WTC11 (cell line): Measurements from ENCODE around the gene GBP1. TPM values are rescaled to one million over a fixed set of nuclear protein-coding genes. Genes with fewer than 3 reads are reported as not detected.

Experiments used
- ATAC-seq: fragments of 200-7000 bp; cut with Tn5 transposase; 2 replicates; pipeline ENCODE4 v1.10.0; 2021; ENCODE audit warnings: mild to moderate bottlenecking, moderate library complexity
- CTCF ChIA-PET: fragments of 300-600 bp; sonication (Branson Sonifier 250); formaldehyde crosslinking; loops from one replicate; lab custom pipeline; 2021; ENCODE audit warnings: antibody characterized with exemption; lab: Charles Lee
- POLR2A ChIA-PET: fragments of 350-600 bp; sonication (Branson Sonifier 250); formaldehyde crosslinking; loops from one replicate; lab custom pipeline; 2021; ENCODE audit warnings: antibody characterized with exemption; lab: Charles Lee
- DNase-seq: peaks from one replicate; pipeline ENCODE4 v3.0.0; 2021; ENCODE audit warnings: low spot score
- H3K27ac Mint-ChIP-seq: 2 replicates; pipeline ENCODE4 v1.8.0; 2021; ENCODE audit warnings: mixed read lengths
- H3K27me3 Mint-ChIP-seq: 2 replicates; pipeline ENCODE4 v1.8.0; 2021; ENCODE audit warnings: low read depth, mild to moderate bottlenecking, moderate library complexity, mixed read lengths
- H3K36me3 Mint-ChIP-seq: 2 replicates; pipeline ENCODE4 v1.8.0; 2021; ENCODE audit warnings: mixed read lengths
- H3K4me1 Mint-ChIP-seq: 2 replicates; pipeline ENCODE4 v1.8.0; 2022; ENCODE audit warnings: mixed read lengths
- H3K4me3 Mint-ChIP-seq: 2 replicates; pipeline ENCODE4 v1.8.0; 2021; ENCODE audit warnings: mild to moderate bottlenecking, moderate library complexity, mixed read lengths
- H3K9me3 Mint-ChIP-seq: 2 replicates; pipeline ENCODE4 v1.8.0; 2021; ENCODE audit warnings: mixed read lengths
- ATF6 ChIP-seq: sonication (generic); formaldehyde crosslinking; IDR thresholded peaks from 2 replicates; pipeline ENCODE4 v1.8.1; 2023; ENCODE audit warnings: mild to moderate bottlenecking, missing genetic modification reagents
- CTCF ChIP-seq: fragments of 200-600 bp; IDR thresholded peaks from 2 replicates; pipeline ENCODE4 v1.8.0; 2022; ENCODE audit warnings: antibody characterized with exemption
- E2F1 ChIP-seq: sonication (generic); formaldehyde crosslinking; IDR thresholded peaks from 2 replicates; pipeline ENCODE4 v1.8.0; 2022; ENCODE audit warnings: mild to moderate bottlenecking, missing genetic modification reagents
- ERG ChIP-seq: fragments of 250-450 bp; sonication (Bioruptor Pico); IDR thresholded peaks from 2 replicates; pipeline ENCODE4 v1.8.0; 2021; ENCODE audit warnings: mild to moderate bottlenecking
- GTF2I ChIP-seq: fragments of 250-450 bp; sonication (Bioruptor Pico); conservative IDR thresholded peaks from 2 replicates; pipeline ENCODE4 v1.4.0; 2021; ENCODE audit warnings: mild to moderate bottlenecking
- MLX ChIP-seq: sonication (generic); formaldehyde crosslinking; IDR thresholded peaks from 2 replicates; pipeline ENCODE4 v1.8.1; 2023; ENCODE audit warnings: mild to moderate bottlenecking, missing genetic modification reagents, moderate library complexity
- NFYB ChIP-seq: sonication (generic); formaldehyde crosslinking; conservative IDR thresholded peaks from 2 replicates; pipeline ENCODE4 v1.8.0; 2022; ENCODE audit warnings: low read depth, missing genetic modification reagents
- PREB ChIP-seq: sonication (generic); formaldehyde crosslinking; IDR thresholded peaks from 2 replicates; pipeline ENCODE4 v1.8.1; 2022; ENCODE audit warnings: mild to moderate bottlenecking, missing genetic modification reagents, moderate library complexity, borderline replicate concordance
- RORB ChIP-seq: fragments of 250-450 bp; sonication (Bioruptor Pico); IDR thresholded peaks from 2 replicates; pipeline ENCODE4 v1.9.0; 2021; ENCODE audit warnings: mild to moderate bottlenecking
- SMAD4 ChIP-seq: sonication (generic); formaldehyde crosslinking; IDR thresholded peaks from 2 replicates; pipeline ENCODE4 v1.8.0; 2022; ENCODE audit warnings: mild to moderate bottlenecking, missing genetic modification reagents
- SOX15 ChIP-seq: fragments of 250-450 bp; sonication (Bioruptor Pico); IDR thresholded peaks from 2 replicates; pipeline ENCODE4 v1.9.0; 2021; ENCODE audit warnings: mild to moderate bottlenecking
- STAT6 ChIP-seq: sonication (generic); formaldehyde crosslinking; conservative IDR thresholded peaks from 2 replicates; pipeline ENCODE4 v1.8.1; 2023; ENCODE audit warnings: mild to moderate bottlenecking, low read depth, missing genetic modification reagents, moderate library complexity
- TCF7 ChIP-seq: sonication (generic); formaldehyde crosslinking; IDR thresholded peaks from 2 replicates; pipeline ENCODE4 v1.8.0; 2022; ENCODE audit warnings: mild to moderate bottlenecking, low read depth, missing genetic modification reagents, moderate library complexity
- ZBTB43 ChIP-seq: sonication (generic); formaldehyde crosslinking; IDR thresholded peaks from 2 replicates; pipeline ENCODE4 v1.8.1; 2023; ENCODE audit warnings: mild to moderate bottlenecking, missing genetic modification reagents
- ZMAT4 ChIP-seq: fragments of 250-450 bp; sonication (Bioruptor Pico); IDR thresholded peaks from 2 replicates; pipeline ENCODE4 v1.9.0; 2021; ENCODE audit warnings: mild to moderate bottlenecking
- ZNF219 ChIP-seq: sonication (generic); formaldehyde crosslinking; IDR thresholded peaks from 2 replicates; pipeline ENCODE4 v1.8.0; 2023; ENCODE audit warnings: missing genetic modification reagents, mild to moderate bottlenecking, borderline replicate concordance
- ZNF416 ChIP-seq: fragments of 250-450 bp; sonication (Bioruptor Pico); IDR thresholded peaks from 2 replicates; pipeline ENCODE4 v1.9.0; 2021; ENCODE audit warnings: mild to moderate bottlenecking, inconsistent platforms
- ZNF423 ChIP-seq: fragments of 250-450 bp; sonication (Bioruptor Pico); IDR thresholded peaks from 2 replicates; pipeline ENCODE4 v2.1.2; 2022; ENCODE audit warnings: mild to moderate bottlenecking, moderate library complexity
- total RNA-seq: library from RNA; stranded (reverse); gene quantifications from 3 replicates; pipeline ENCODE4 v1.2.3, GENCODE V29; 2021

The GBP1 gene
- total RNA-seq, 1 experiment from 2014 or later = 0.20 TPM

- TF ChIP-seq CTCF (peak; percentile 72), GTF2I (CRISPR knock-in tag) (no peak)
- TF ChIP-seq, all 79 proteins: peak for 1
- Mint-ChIP-seq H3K27me3 (no peaks in the 10 kb centered on the region), H3K36me3 (peaks cover 5% of the 10 kb centered on the region), H3K27ac (no peak overlapping the region), H3K9me3 (peaks cover 13% of the 10 kb centered on the region), H3K4me3 (no peak overlapping the region), H3K4me1 (peaks cover 16% of the 10 kb centered on the region)
- ATAC-seq (peak; percentile 81), DNase-seq (peak; percentile 54)
- POLR2A ChIA-PET = no interaction called here
- CTCF ChIA-PET = interaction anchor here (0.5 to 1.2 kb wide), 44 partner anchors 13 to 1506 kb away, joined by 3 to 43 read pairs (median 4); partner anchors contain the start of genes GBP2, GBP4, GBP5 and GBP6
Observed at GRCh38 chr1:89085781-89086180, 20.8 kb upstream of the GBP1 start.

GRCh38 chr1:89081005-89081404 lies 16.0 kb upstream of the GBP1 start:
- POLR2A ChIA-PET = no interaction called here
- CTCF ChIA-PET = no interaction called here
- H3K4me3 Mint-ChIP-seq = no peak overlapping the region

More at GRCh38 chr1:89081005-89081404, 16.0 kb upstream of the GBP1 start:
- H3K27ac Mint-ChIP-seq = no peak overlapping the region
- DNase-seq (no peak), ATAC-seq (no peak)
- peaks cover 58% of the 10 kb centered on the region for H3K9me3 Mint-ChIP-seq
- peaks cover 2% of the 10 kb centered on the region for H3K4me1 Mint-ChIP-seq
- peaks cover 6% of the 10 kb centered on the region for H3K27me3 Mint-ChIP-seq
- TF ChIP-seq SOX15 (CRISPR knock-in tag) (no peak), ERG (CRISPR knock-in tag) (no peak), TCF7 (CRISPR knock-in tag) (no peak), SMAD4 (CRISPR knock-in tag) (no peak), E2F1 (CRISPR knock-in tag) (no peak), ZNF416 (no peak), CTCF (no peak), ZNF219 (CRISPR knock-in tag) (no peak), ZBTB43 (CRISPR knock-in tag) (no peak), PREB (CRISPR knock-in tag) (no peak), ZNF423 (no peak), STAT6 (CRISPR knock-in tag) (no peak), ZMAT4 (no peak), MLX (CRISPR knock-in tag) (no peak), NFYB (CRISPR knock-in tag) (no peak), RORB (CRISPR knock-in tag) (no peak), ATF6 (no peak)
- H3K36me3 Mint-ChIP-seq = peaks cover 30% of the 10 kb centered on the region
